ENCODE measurements around the gene LORICRIN.

LORICRIN gene

DNA sequence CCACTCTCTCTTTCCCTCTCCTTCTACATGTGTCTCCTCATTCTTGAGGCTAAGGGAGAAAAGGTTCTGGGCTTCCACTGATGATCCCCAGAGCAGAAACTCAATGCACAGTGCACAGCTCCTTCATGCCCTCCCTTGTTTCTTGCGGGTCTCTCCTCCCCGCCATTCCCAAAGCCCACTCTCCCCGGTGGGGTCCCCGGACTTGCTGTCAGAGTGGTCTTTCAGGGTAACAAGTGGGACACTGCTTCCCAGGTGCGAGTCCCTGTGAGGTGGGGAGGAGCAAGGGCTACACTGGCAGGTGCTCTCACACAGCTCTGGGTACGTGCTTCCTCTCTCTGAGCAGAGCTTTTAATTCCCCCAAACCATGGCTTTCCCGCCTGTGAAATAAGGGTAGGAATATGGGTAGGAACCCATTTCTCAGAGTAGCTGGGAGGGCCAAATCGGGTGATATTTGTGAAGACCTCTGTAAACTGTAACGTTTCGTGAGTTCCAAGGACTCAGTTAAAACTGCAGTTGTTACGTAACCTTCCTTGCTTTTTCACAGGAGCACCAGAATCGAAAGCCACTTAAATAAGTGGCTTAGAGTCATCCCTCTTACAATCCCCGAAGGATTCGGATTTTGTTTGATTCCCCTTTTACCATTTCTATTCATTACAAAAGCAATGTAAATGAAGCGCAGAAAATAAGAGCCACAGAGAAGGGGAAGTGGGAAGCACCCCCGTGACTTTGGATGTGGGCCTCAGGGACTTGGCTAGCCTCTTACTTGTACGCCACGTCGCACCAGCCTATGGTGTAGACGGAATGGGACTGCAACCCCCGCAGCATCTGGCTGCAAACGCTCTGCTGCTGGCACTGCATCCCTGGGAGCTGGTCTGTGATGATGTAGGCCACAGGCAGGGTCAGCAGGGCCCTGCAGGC is 47.1 kb downstream of the LORICRIN start:
- Histone ChIP-seq H3K27ac (no peak overlapping the region), H3K36me3 (replicated peaks) (no peaks in the 10 kb centered on the region), H3K4me3 (ENCODE audit: low read depth, low read length) (no peak overlapping the region), H3K27me3 (replicated peaks) (no peaks in the 10 kb centered on the region)
- in situ Hi-C loops (cut with HindIII; ENCODE audit: low pct_ligation_motif_present, low sequenced_read_pairs) = no loop called here
- no peak for DNase-seq
- TF ChIP-seq, protein P1, sequence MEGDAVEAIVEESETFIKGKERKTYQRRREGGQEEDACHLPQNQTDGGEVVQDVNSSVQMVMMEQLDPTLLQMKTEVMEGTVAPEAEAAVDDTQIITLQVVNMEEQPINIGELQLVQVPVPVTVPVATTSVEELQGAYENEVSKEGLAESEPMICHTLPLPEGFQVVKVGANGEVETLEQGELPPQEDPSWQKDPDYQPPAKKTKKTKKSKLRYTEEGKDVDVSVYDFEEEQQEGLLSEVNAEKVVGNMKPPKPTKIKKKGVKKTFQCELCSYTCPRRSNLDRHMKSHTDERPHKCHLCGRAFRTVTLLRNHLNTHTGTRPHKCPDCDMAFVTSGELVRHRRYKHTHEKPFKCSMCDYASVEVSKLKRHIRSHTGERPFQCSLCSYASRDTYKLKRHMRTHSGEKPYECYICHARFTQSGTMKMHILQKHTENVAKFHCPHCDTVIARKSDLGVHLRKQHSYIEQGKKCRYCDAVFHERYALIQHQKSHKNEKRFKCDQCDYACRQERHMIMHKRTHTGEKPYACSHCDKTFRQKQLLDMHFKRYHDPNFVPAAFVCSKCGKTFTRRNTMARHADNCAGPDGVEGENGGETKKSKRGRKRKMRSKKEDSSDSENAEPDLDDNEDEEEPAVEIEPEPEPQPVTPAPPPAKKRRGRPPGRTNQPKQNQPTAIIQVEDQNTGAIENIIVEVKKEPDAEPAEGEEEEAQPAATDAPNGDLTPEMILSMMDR (IDR thresholded peaks at IDR 0.05; ENCODE audit: low read depth, low read length, missing control alignments) = no peak

DNA sequence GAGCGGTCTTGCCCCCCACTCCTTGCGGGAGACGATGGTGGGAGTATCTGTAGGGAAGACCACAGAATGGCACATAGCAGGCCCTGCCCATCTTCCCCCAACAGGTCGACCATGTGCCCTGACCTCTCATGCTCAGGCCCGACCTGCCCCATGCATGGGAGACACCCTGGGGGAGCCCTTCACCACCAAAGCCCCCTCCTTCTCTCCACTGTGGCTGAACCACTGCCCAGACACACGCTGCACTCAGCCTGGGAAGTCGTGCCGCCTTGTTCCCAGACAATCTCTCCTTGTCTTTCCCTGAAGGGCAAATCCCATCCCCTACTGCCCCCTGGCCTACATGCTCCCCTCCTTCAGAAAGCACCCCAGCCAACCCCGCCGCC is 47.7 kb downstream of the LORICRIN start:
- Histone ChIP-seq H3K27me3 (replicated peaks) (no peaks in the 10 kb centered on the region), H3K27ac (no peak overlapping the region), H3K4me3 (ENCODE audit: low read depth, low read length) (no peak overlapping the region), H3K36me3 (replicated peaks) (no peaks in the 10 kb centered on the region)
- in situ Hi-C loops (cut with HindIII; ENCODE audit: low pct_ligation_motif_present, low sequenced_read_pairs) = no loop called here
- TF ChIP-seq, protein P1 (IDR thresholded peaks at IDR 0.05; ENCODE audit: low read depth, low read length, missing control alignments) = no peak
- no peak for DNase-seq

DNA sequence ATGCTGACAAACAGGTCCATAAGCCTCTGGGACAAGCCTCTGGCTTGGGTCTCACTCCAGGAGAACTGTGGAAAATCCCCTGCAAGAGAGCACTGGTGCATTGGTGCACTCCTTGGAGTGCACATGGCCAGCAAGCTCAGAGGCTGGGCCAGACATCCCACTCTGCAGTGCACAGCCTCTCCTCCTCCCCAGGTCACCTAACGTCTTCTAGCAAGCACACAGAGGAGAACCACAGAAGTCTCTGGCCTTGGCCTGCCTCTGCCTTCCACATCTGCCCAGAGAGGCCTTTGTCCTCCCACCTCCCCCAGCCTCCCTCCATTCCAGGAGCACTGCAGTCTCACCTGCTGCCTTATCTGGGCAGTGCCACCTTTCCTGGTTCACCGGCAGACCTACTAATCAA is 49.1 kb downstream of the LORICRIN start:
- TF ChIP-seq, protein P1 (IDR thresholded peaks at IDR 0.05; ENCODE audit: low read depth, low read length, missing control alignments) = no peak
- in situ Hi-C loops (cut with HindIII; ENCODE audit: low pct_ligation_motif_present, low sequenced_read_pairs) = no loop called here
- H3K27ac ChIP-seq = no peak overlapping the region
- no peaks in the 10 kb centered on the region for H3K36me3 ChIP-seq (replicated peaks)
- no peaks in the 10 kb centered on the region for H3K27me3 ChIP-seq (replicated peaks)
- no peak for DNase-seq
- no peak overlapping the region for H3K4me3 ChIP-seq (ENCODE audit: low read depth, low read length)

DNA sequence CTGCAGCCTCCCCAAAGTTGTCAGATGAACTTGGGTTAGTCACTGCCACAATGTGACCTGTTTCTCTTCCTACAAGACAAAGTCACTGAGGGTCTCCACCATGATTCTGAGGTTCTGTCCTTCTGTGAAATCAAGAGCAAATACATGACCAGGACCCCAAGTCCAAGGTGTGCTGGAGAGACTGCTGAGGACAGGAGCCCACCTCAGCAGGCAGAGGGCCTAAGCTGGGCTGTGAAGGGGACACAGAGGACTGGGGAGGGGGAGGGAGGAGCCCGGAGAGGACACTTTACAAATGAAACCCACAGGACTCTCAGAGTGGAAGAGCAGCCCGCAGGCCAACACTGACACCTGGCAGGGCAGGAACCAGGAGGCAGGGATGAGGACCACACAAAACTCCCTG is 50.0 kb downstream of the LORICRIN start:
- Histone ChIP-seq H3K36me3 (replicated peaks) (no peaks in the 10 kb centered on the region), H3K27me3 (replicated peaks) (no peaks in the 10 kb centered on the region), H3K4me3 (ENCODE audit: low read depth, low read length) (no peak overlapping the region), H3K27ac (no peak overlapping the region)
- TF ChIP-seq, protein P1 (IDR thresholded peaks at IDR 0.05; ENCODE audit: low read depth, low read length, missing control alignments) = no peak
- no peak for DNase-seq
- in situ Hi-C loops (cut with HindIII; ENCODE audit: low pct_ligation_motif_present, low sequenced_read_pairs) = no loop called here

DNA sequence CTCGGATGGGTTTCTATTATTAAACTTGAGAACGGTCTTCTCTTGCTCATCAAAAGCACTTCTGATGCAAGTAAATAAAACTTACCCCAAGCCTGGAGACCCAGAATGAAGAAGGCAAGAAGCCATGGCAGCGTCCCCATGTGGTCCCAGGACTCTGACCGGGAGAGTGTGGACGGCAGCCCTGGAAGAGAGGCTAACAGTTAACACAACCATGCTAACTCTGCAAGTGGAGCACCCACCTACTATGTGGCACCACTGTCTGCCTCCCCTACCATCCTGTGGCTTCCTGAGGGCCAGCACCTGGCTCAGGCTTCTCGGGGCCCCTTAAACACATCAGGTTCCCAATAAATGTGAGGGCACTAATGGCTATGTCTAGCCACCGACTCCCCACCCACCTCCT is 51.0 kb downstream of the LORICRIN start:
- TF ChIP-seq, protein P1 (IDR thresholded peaks at IDR 0.05; ENCODE audit: low read depth, low read length, missing control alignments) = no peak
- in situ Hi-C loops (cut with HindIII; ENCODE audit: low pct_ligation_motif_present, low sequenced_read_pairs) = no loop called here

More for the DNA sequence above, 51.0 kb downstream of the LORICRIN start:
- H3K27me3 ChIP-seq (replicated peaks) = no peaks in the 10 kb centered on the region
- no peaks in the 10 kb centered on the region for H3K36me3 ChIP-seq (replicated peaks)
- no peak for DNase-seq
- H3K27ac ChIP-seq = no peak overlapping the region
- no peak overlapping the region for H3K4me3 ChIP-seq (ENCODE audit: low read depth, low read length)

All from brain microvascular endothelial cell (primary cell).